GM23338 (cell line): Measurements from ENCODE around the gene TPSB2. TPM values are rescaled to one million over a fixed set of nuclear protein-coding genes. Genes with fewer than 3 reads are reported as not detected.
"Not testable (repeated sequence)": the region's sequence is repeated elsewhere in the genome, so short reads cannot be mapped to it uniquely, and the experiment has no call there.

ENCODE experiments used
- ATAC-seq: fragments of 200-7000 bp; cut with Tn5 transposase; 3 replicates; pipeline ENCODE4 v1.9.1; 2020
- DNase-seq: peaks from one replicate; pipeline ENCODE4 v3.0.0-alpha.2; 2015; ENCODE audit warnings: low spot score
- H2AFZ ChIP-seq: fragments of 200-600 bp; sonication (generic); 2 replicates; pipeline ENCODE4 v1.8.0; 2016; ENCODE audit warnings: antibody characterized with exemption, mild to moderate bottlenecking, moderate library complexity
- H3F3A ChIP-seq: fragments of 200-600 bp; sonication (generic); replicated peaks from 2 replicates; pipeline ENCODE4 v1.8.0; 2017; ENCODE audit warnings: antibody characterized with exemption, mixed run types, low read depth
- H3K27ac ChIP-seq: fragments of 200-600 bp; sonication (generic); 2 replicates; pipeline ENCODE4 v1.6.1; 2016; ENCODE audit warnings: low read depth
- H3K27me3 ChIP-seq: fragments of 200-600 bp; sonication (generic); 2 replicates; pipeline ENCODE4 v1.8.0; 2016; ENCODE audit warnings: mild to moderate bottlenecking, mixed run types, moderate library complexity; ENCODE audit not compliant: insufficient read depth
- H3K36me3 ChIP-seq: fragments of 200-600 bp; sonication (generic); 2 replicates; pipeline ENCODE4 v1.8.0; 2016; ENCODE audit warnings: mild to moderate bottlenecking; ENCODE audit not compliant: insufficient read depth
- H3K4me1 ChIP-seq: fragments of 200-600 bp; sonication (generic); 2 replicates; pipeline ENCODE4 v1.8.0; 2016; ENCODE audit warnings: mild to moderate bottlenecking, moderate library complexity; ENCODE audit not compliant: insufficient read depth
- H3K4me2 ChIP-seq: fragments of 200-600 bp; sonication (generic); 2 replicates; pipeline ENCODE4 v1.7.1; 2017; ENCODE audit warnings: mixed run types
- H3K4me3 ChIP-seq: fragments of 200-600 bp; sonication (generic); 2 replicates; pipeline ENCODE4 v1.6.1; 2016; ENCODE audit warnings: mixed run types
- H3K79me2 ChIP-seq: fragments of 200-600 bp; sonication (generic); replicated peaks from 2 replicates; pipeline ENCODE4 v1.8.0; 2017; ENCODE audit warnings: mild to moderate bottlenecking; ENCODE audit not compliant: insufficient read depth
- H3K9me2 ChIP-seq: fragments of 200-600 bp; sonication (generic); 2 replicates; pipeline ENCODE4 v1.8.0; 2017; ENCODE audit not compliant: insufficient read depth
- H4K20me1 ChIP-seq: fragments of 200-600 bp; sonication (generic); replicated peaks from 2 replicates; pipeline ENCODE4 v1.8.0; 2017; ENCODE audit warnings: mild to moderate bottlenecking; ENCODE audit not compliant: insufficient read depth
- H3K27ac Mint-ChIP-seq: 2 replicates; pipeline ENCODE4 v1.8.0; 2020; ENCODE audit warnings: inconsistent platforms, mild to moderate bottlenecking, moderate library complexity, mixed read lengths
- H3K27me3 Mint-ChIP-seq: 3 replicates; pipeline ENCODE4 v1.8.0; 2022; ENCODE audit warnings: low read depth, mild to moderate bottlenecking, moderate library complexity, mixed read lengths, inconsistent platforms; ENCODE audit not compliant: insufficient read depth, poor library complexity
- H3K36me3 Mint-ChIP-seq: 3 replicates; pipeline ENCODE4 v1.8.0; 2021; ENCODE audit warnings: low read depth, mild to moderate bottlenecking, inconsistent platforms, moderate library complexity, mixed read lengths
- H3K4me1 Mint-ChIP-seq: 3 replicates; pipeline ENCODE4 v1.8.0; 2020; ENCODE audit warnings: mild to moderate bottlenecking, inconsistent platforms, mixed read lengths
- H3K4me3 Mint-ChIP-seq: 3 replicates; pipeline ENCODE4 v1.8.0; 2021; ENCODE audit warnings: moderate library complexity, mild to moderate bottlenecking, inconsistent platforms, mixed read lengths
- H3K9me3 Mint-ChIP-seq: 3 replicates; pipeline ENCODE4 v1.8.0; 2020; ENCODE audit warnings: moderate library complexity, mild to moderate bottlenecking, inconsistent platforms, mixed read lengths
- CREB1 ChIP-seq: fragments of 250-450 bp; sonication (Bioruptor Pico); IDR thresholded peaks from 2 replicates; pipeline ENCODE4 v1.5.0; 2020; ENCODE audit warnings: low read depth, mild to moderate bottlenecking, moderate library complexity
- EZH2 ChIP-seq: fragments of 200-600 bp; sonication (generic); IDR thresholded peaks from one replicate; pipeline ENCODE4 v1.8.0; 2017; ENCODE audit warnings: antibody characterized with exemption, mild to moderate bottlenecking, low read depth; ENCODE audit not compliant: unreplicated experiment
- EZH2phosphoT487 ChIP-seq: fragments of 200-600 bp; sonication (generic); IDR thresholded peaks from one replicate; pipeline ENCODE4 v1.8.1; 2018; ENCODE audit warnings: antibody characterized with exemption; ENCODE audit not compliant: unreplicated experiment
- JUNB ChIP-seq: IDR thresholded peaks from one replicate; pipeline ENCODE4 v1.6.1; 2016; ENCODE audit warnings: antibody characterized with exemption; ENCODE audit not compliant: unreplicated experiment
- NANOG ChIP-seq: IDR thresholded peaks from 2 replicates; pipeline ENCODE4 v1.6.1; 2016; ENCODE audit warnings: antibody characterized with exemption, borderline replicate concordance
- POLR2AphosphoS5 ChIP-seq: IDR thresholded peaks from 2 replicates; pipeline ENCODE4 v1.6.1; 2016; ENCODE audit warnings: antibody characterized with exemption, low read depth
- STAT1 ChIP-seq: IDR thresholded peaks from one replicate; pipeline ENCODE4 v1.6.1; 2016; ENCODE audit warnings: antibody characterized with exemption; ENCODE audit not compliant: unreplicated experiment
- ZNF114 ChIP-seq: fragments of 250-450 bp; sonication (Bioruptor Pico); IDR thresholded peaks from 2 replicates; pipeline ENCODE4 v1.5.0; 2020; ENCODE audit warnings: mild to moderate bottlenecking, moderate library complexity
- polyA plus RNA-seq: library from polyadenylated mRNA; unstranded; fragments of >200 nt; fragmentation: Nextera tagmentation; extraction: Ambion mirVana; gene quantifications from 2 replicates; pipeline ENCODE4 v1.2.1, GENCODE V29; 2016
- total RNA-seq: library from RNA; depleted of rRNA; stranded (reverse); fragments of >200 nt; shearing (Covaris generic); gene quantifications from 2 replicates; pipeline ENCODE4 v1.2.3, GENCODE V29; 2014
- TF ChIP-seq, protein P1 (sequence below): IDR thresholded peaks from one replicate; pipeline ENCODE4 v1.6.1; 2018; ENCODE audit warnings: antibody characterized with exemption; ENCODE audit not compliant: unreplicated experiment
- TF ChIP-seq, protein P2 (sequence below), 2 experiments: fragments of 200-600 bp in 1 of 2; sonication (generic) in 1 of 2; conservative IDR thresholded peaks; 2 replicates each; pipeline versions ENCODE4 v1.5.1 to v1.6.1; 2016 to 2017; ENCODE audit warnings: antibody characterized with exemption in 2 of 2, low read depth in 2 of 2, mild to moderate bottlenecking in 2 of 2, moderate library complexity in 1 of 2

The TPSB2 gene
- total and polyA plus RNA-seq, 2 experiments from 2014 or later, result 0.23 TPM; not detected in 1

GRCh38 chr16:1185460-1186207 is 44.4 kb downstream of the TPSB2 start:
- not testable (repeated sequence) for H3K4me3 Mint-ChIP-seq

DNA sequence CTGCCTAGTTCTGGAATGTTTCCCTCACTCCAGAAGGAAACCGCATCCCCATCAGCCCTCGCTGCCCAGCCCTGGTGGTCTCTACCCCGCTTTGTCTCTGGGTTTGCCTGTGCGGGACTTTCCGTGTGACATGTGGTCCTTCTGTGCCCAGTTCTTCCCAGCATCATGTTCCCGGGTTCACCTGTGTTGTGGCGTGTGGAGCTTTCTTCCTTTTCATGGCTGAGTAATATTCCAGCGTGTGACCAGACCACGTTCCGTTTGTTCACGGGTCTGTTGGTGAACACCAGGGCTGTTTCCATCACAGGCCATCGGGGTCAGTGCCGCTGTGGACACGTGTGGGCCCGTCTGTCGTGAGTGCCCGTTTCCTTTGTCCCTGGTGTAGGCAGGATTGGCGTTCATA is 45.0 kb downstream of the TPSB2 start:
- H3K4me3 ChIP-seq, result no peak overlapping the region
- H3K27me3 ChIP-seq, result no peaks in the 10 kb centered on the region
- H3K9me2 ChIP-seq, result no peaks in the 10 kb centered on the region
- no peak overlapping the region for H3K27ac ChIP-seq
- Mint-ChIP-seq H3K36me3 (no peaks in the 10 kb centered on the region), H3K4me1 (no peaks in the 10 kb centered on the region), H3K27ac (no peak overlapping the region), H3K4me3 (no peak overlapping the region), H3K9me3 (no peaks in the 10 kb centered on the region), H3K27me3 (peaks cover 5% of the 10 kb centered on the region)
- ATAC-seq (no peak), DNase-seq (no peak)
- peaks cover 4% of the 10 kb centered on the region for H4K20me1 ChIP-seq
- no peaks in the 10 kb centered on the region for H3K4me1 ChIP-seq
- H2AFZ ChIP-seq, result no peak overlapping the region
- H3K4me2 ChIP-seq, result no peak overlapping the region
- no peaks in the 10 kb centered on the region for H3K36me3 ChIP-seq
- TF ChIP-seq EZH2 (no peak), EZH2phosphoT487 (no peak), CREB1 (CRISPR knock-in tag) (no peak), JUNB (no peak), ZNF114 (CRISPR knock-in tag) (no peak), STAT1 (no peak), POLR2AphosphoS5 (no peak), NANOG (no peak)
- TF ChIP-seq, protein P1, sequence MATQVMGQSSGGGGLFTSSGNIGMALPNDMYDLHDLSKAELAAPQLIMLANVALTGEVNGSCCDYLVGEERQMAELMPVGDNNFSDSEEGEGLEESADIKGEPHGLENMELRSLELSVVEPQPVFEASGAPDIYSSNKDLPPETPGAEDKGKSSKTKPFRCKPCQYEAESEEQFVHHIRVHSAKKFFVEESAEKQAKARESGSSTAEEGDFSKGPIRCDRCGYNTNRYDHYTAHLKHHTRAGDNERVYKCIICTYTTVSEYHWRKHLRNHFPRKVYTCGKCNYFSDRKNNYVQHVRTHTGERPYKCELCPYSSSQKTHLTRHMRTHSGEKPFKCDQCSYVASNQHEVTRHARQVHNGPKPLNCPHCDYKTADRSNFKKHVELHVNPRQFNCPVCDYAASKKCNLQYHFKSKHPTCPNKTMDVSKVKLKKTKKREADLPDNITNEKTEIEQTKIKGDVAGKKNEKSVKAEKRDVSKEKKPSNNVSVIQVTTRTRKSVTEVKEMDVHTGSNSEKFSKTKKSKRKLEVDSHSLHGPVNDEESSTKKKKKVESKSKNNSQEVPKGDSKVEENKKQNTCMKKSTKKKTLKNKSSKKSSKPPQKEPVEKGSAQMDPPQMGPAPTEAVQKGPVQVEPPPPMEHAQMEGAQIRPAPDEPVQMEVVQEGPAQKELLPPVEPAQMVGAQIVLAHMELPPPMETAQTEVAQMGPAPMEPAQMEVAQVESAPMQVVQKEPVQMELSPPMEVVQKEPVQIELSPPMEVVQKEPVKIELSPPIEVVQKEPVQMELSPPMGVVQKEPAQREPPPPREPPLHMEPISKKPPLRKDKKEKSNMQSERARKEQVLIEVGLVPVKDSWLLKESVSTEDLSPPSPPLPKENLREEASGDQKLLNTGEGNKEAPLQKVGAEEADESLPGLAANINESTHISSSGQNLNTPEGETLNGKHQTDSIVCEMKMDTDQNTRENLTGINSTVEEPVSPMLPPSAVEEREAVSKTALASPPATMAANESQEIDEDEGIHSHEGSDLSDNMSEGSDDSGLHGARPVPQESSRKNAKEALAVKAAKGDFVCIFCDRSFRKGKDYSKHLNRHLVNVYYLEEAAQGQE, result no peak
- TF ChIP-seq, protein P2, sequence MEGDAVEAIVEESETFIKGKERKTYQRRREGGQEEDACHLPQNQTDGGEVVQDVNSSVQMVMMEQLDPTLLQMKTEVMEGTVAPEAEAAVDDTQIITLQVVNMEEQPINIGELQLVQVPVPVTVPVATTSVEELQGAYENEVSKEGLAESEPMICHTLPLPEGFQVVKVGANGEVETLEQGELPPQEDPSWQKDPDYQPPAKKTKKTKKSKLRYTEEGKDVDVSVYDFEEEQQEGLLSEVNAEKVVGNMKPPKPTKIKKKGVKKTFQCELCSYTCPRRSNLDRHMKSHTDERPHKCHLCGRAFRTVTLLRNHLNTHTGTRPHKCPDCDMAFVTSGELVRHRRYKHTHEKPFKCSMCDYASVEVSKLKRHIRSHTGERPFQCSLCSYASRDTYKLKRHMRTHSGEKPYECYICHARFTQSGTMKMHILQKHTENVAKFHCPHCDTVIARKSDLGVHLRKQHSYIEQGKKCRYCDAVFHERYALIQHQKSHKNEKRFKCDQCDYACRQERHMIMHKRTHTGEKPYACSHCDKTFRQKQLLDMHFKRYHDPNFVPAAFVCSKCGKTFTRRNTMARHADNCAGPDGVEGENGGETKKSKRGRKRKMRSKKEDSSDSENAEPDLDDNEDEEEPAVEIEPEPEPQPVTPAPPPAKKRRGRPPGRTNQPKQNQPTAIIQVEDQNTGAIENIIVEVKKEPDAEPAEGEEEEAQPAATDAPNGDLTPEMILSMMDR (conservative IDR thresholded peaks at IDR 0.05; ENCODE audit: low read depth in 2 of 2), result no peak
- no peaks in the 10 kb centered on the region; the same call in 1 of the 2 replicates for H3K79me2 ChIP-seq
- H3F3A ChIP-seq, result no peaks in the 10 kb centered on the region

More at GRCh38 chr16:1185460-1186207, 44.4 kb downstream of the TPSB2 start:
- H3F3A ChIP-seq, ATAC-seq, H3K36me3 ChIP-seq, H3K27me3 ChIP-seq, H3K36me3 Mint-ChIP-seq, H3K4me1 Mint-ChIP-seq, H3K4me2 ChIP-seq, H2AFZ ChIP-seq, H3K4me3 ChIP-seq, H3K4me1 ChIP-seq, DNase-seq, H3K9me3 Mint-ChIP-seq, H3K27ac Mint-ChIP-seq, H3K9me2 ChIP-seq, H3K27ac ChIP-seq, H3K27me3 Mint-ChIP-seq, H3K79me2 ChIP-seq, H4K20me1 ChIP-seq: not testable (repeated sequence)
